HEK293 (cell line): ENCODE measurements around the gene MYO1B.

Source experiments
- CTCF ChIA-PET: fragments of 350-600 bp; formaldehyde crosslinking; extraction: SDS; loops from one replicate; lab custom pipeline; 2021; ENCODE audit warnings: antibody characterized with exemption; lab: Yijun Ruan, JAX
- POLR2A ChIA-PET: fragments of 300-600 bp; formaldehyde crosslinking; extraction: SDS; loops from one replicate; lab custom pipeline; 2020; ENCODE audit warnings: antibody characterized with exemption, inconsistent platforms; lab: Yijun Ruan, JAX
- H3K27ac ChIP-seq: fragments of 200-500 bp; sonication (Bioruptor generic); 2 replicates; pipeline ENCODE4 v1.5.1; 2014; ENCODE audit warnings: low read depth, low read length, control low read depth, inconsistent platforms; ENCODE audit errors: extremely low read depth
- H3K36me3 ChIP-seq, 2 experiments: fragments of 200-500 bp in 1 of 2; sonication (Bioruptor generic) in 1 of 2; 1 replicate in 1 of 2; 2 replicates in 1 of 2; pipeline ENCODE4 v1.5.1; 2014 to 2017; ENCODE audit warnings: inconsistent platforms in 2 of 2, low read length in 2 of 2; ENCODE audit not compliant: control insufficient read depth in 2 of 2, insufficient read depth in 1 of 2
- H3K4me1 ChIP-seq: fragments of 200-500 bp; sonication (Bioruptor generic); 2 replicates; pipeline ENCODE4 v1.5.1; 2014; ENCODE audit warnings: mild to moderate bottlenecking, low read length, inconsistent platforms; ENCODE audit not compliant: control insufficient read depth, insufficient read depth
- H3K4me3 ChIP-seq: 2 replicates; pipeline ENCODE4 v1.5.1; 2011; ENCODE audit warnings: low read depth, mild to moderate bottlenecking, control low read depth, low read length, moderate library complexity
- H3K9me3 ChIP-seq: fragments of 200-500 bp; sonication (Bioruptor generic); 2 replicates; pipeline ENCODE4 v1.5.1; 2014; ENCODE audit warnings: low read depth, low read length, inconsistent platforms; ENCODE audit not compliant: control insufficient read depth, insufficient read depth
- GLIS1 ChIP-seq: fragments of 450-650 bp; formaldehyde crosslinking; IDR thresholded peaks from 2 replicates; pipeline ENCODE4 v1.5.1; 2016; ENCODE audit warnings: missing biosample characterization, missing genetic modification characterization
- KLF10 ChIP-seq: fragments of 450-650 bp; IDR thresholded peaks from 2 replicates; pipeline ENCODE4 v1.5.1; 2018; ENCODE audit warnings: missing biosample characterization, mild to moderate bottlenecking, missing genetic modification characterization
- KLF16 ChIP-seq: fragments of 450-650 bp; formaldehyde crosslinking; IDR thresholded peaks from 2 replicates; pipeline ENCODE4 v1.5.1; 2017; ENCODE audit warnings: missing biosample characterization, missing genetic modification characterization
- KLF9 ChIP-seq: fragments of 450-650 bp; formaldehyde crosslinking; IDR thresholded peaks from 2 replicates; pipeline ENCODE4 v1.5.1; 2016; ENCODE audit warnings: missing biosample characterization, missing genetic modification characterization, low read depth
- YY1 ChIP-seq: fragments of 450-650 bp; formaldehyde crosslinking; IDR thresholded peaks from 2 replicates; pipeline ENCODE4 v1.5.1; 2018; ENCODE audit warnings: missing biosample characterization, missing genetic modification characterization
- ZBTB10 ChIP-seq: fragments of 450-650 bp; formaldehyde crosslinking; IDR thresholded peaks from 2 replicates; pipeline ENCODE4 v1.5.1; 2016; ENCODE audit warnings: missing biosample characterization, missing genetic modification characterization
- ZBTB20 ChIP-seq: fragments of 450-650 bp; formaldehyde crosslinking; IDR thresholded peaks from 2 replicates; pipeline ENCODE4 v1.5.1; 2016; ENCODE audit warnings: missing biosample characterization, missing genetic modification characterization
- ZBTB26 ChIP-seq: fragments of 450-650 bp; formaldehyde crosslinking; optimal IDR thresholded peaks from 2 replicates; pipeline ENCODE3; 2016; ENCODE audit warnings: missing biosample characterization, mild to moderate bottlenecking, missing genetic modification characterization
- ZNF114 ChIP-seq: fragments of 450-650 bp; formaldehyde crosslinking; IDR thresholded peaks from 2 replicates; pipeline ENCODE4 v1.5.0; 2017; ENCODE audit warnings: missing biosample characterization, missing genetic modification characterization
- ZNF133 ChIP-seq: fragments of 450-650 bp; formaldehyde crosslinking; IDR thresholded peaks from 2 replicates; pipeline ENCODE4 v1.5.1; 2016; ENCODE audit warnings: missing biosample characterization, missing genetic modification characterization
- ZNF19 ChIP-seq: fragments of 450-650 bp; formaldehyde crosslinking; IDR thresholded peaks from 2 replicates; pipeline ENCODE4; 2016; ENCODE audit warnings: missing biosample characterization, missing genetic modification characterization, low read depth
- ZNF221 ChIP-seq: fragments of 450-650 bp; formaldehyde crosslinking; IDR thresholded peaks from 2 replicates; pipeline ENCODE4 v1.5.1; 2017; ENCODE audit warnings: missing biosample characterization, missing genetic modification characterization, borderline replicate concordance
- ZNF248 ChIP-seq: fragments of 450-650 bp; formaldehyde crosslinking; IDR thresholded peaks from 2 replicates; pipeline ENCODE4 v1.5.1; 2017; ENCODE audit warnings: missing biosample characterization, missing genetic modification characterization
- ZNF280C ChIP-seq: fragments of 450-650 bp; formaldehyde crosslinking; IDR thresholded peaks from 2 replicates; pipeline ENCODE4 v1.5.1; 2016; ENCODE audit warnings: missing biosample characterization, missing genetic modification characterization
- ZNF350 ChIP-seq: fragments of 450-650 bp; formaldehyde crosslinking; IDR thresholded peaks from 2 replicates; pipeline ENCODE4 v1.5.0; 2017; ENCODE audit warnings: missing biosample characterization, mild to moderate bottlenecking, missing genetic modification characterization
- ZNF366 ChIP-seq: fragments of 450-650 bp; formaldehyde crosslinking; conservative IDR thresholded peaks from 2 replicates; pipeline ENCODE4 v1.5.1; 2016; ENCODE audit warnings: missing biosample characterization, missing genetic modification characterization
- ZNF555 ChIP-seq: fragments of 450-650 bp; formaldehyde crosslinking; conservative IDR thresholded peaks from 2 replicates; pipeline ENCODE4 v1.5.1; 2017; ENCODE audit warnings: missing biosample characterization, mild to moderate bottlenecking, missing genetic modification characterization, inconsistent platforms
- ZNF654 ChIP-seq: fragments of 450-650 bp; formaldehyde crosslinking; IDR thresholded peaks from 2 replicates; pipeline ENCODE4 v1.5.1; 2016; ENCODE audit warnings: low read depth, missing biosample characterization, missing genetic modification characterization
- ZNF692 ChIP-seq: fragments of 450-650 bp; formaldehyde crosslinking; IDR thresholded peaks from 2 replicates; pipeline ENCODE4 v1.5.1; 2016; ENCODE audit warnings: missing biosample characterization, missing genetic modification characterization
- ZNF837 ChIP-seq: fragments of 450-650 bp; formaldehyde crosslinking; IDR thresholded peaks from 2 replicates; pipeline ENCODE4 v1.5.1; 2016; ENCODE audit warnings: missing biosample characterization, missing genetic modification characterization
- ZSCAN5A ChIP-seq: fragments of 450-650 bp; formaldehyde crosslinking; IDR thresholded peaks from 2 replicates; pipeline ENCODE4 v1.5.1; 2016; ENCODE audit warnings: missing biosample characterization, missing genetic modification characterization

MYO1B gene

GRCh38 chr2:191230174-191230573 is 15.0 kb upstream of the MYO1B start:
- Histone ChIP-seq H3K4me3 (no peak overlapping the region), H3K27ac (no peak overlapping the region), H3K4me1 (no peaks in the 10 kb centered on the region), H3K36me3 (no peaks in the 10 kb centered on the region), H3K9me3 (no peaks in the 10 kb centered on the region)
- CTCF ChIA-PET, result interaction anchor here (0.7 to 1.7 kb wide), 4 partner anchors 12 to 271 kb away, joined by 3 to 6 read pairs (median 4); no protein-coding TSS in a partner anchor
- no peak for TF ChIP-seq ZBTB26 (tag by site-specific recombination)
- TF ChIP-seq ZNF350 (tag by site-specific recombination), result no peak
- no peak for TF ChIP-seq ZNF280C
- no peak for TF ChIP-seq KLF9 (tag by site-specific recombination)
- TF ChIP-seq KLF10 (tag by site-specific recombination), result no peak
- TF ChIP-seq ZNF692 (tag by site-specific recombination), result no peak
- no peak for TF ChIP-seq ZNF133 (tag by site-specific recombination)
- no peak for TF ChIP-seq KLF16 (tag by site-specific recombination)
- no peak for TF ChIP-seq ZBTB10 (tag by site-specific recombination)
- TF ChIP-seq ZBTB20 (tag by site-specific recombination), result no peak
- POLR2A ChIA-PET, result no interaction called here

GRCh38 chr2:191231995-191232394 is 13.2 kb upstream of the MYO1B start:
- H3K27ac ChIP-seq, result no peak overlapping the region
- no peak overlapping the region for H3K4me3 ChIP-seq
- H3K4me1 ChIP-seq, result no peaks in the 10 kb centered on the region
- ChIA-PET POLR2A (no interaction called here), CTCF (interaction anchor here (0.7 to 1.7 kb wide), 4 partner anchors 13 to 374 kb away, joined by 3 to 6 read pairs (median 4); no protein-coding TSS in a partner anchor)
- H3K9me3 ChIP-seq, result no peaks in the 10 kb centered on the region
- 0 out of 2 replicates have a peak, but pooled peaks have one; percentile 15 for TF ChIP-seq ZNF654 (tag by site-specific recombination)
- no peak for TF ChIP-seq ZNF19 (tag by site-specific recombination)
- H3K36me3 ChIP-seq, result no peaks in the 10 kb centered on the region

- H3K4me3 ChIP-seq, result no peak overlapping the region
- POLR2A ChIA-PET, result no interaction called here
- H3K27ac ChIP-seq, result no peak overlapping the region
- no peaks in the 10 kb centered on the region for H3K4me1 ChIP-seq
- CTCF ChIA-PET, result no interaction called here
- H3K36me3 ChIP-seq, result no peaks in the 10 kb centered on the region
- no peaks in the 10 kb centered on the region for H3K9me3 ChIP-seq
- TF ChIP-seq ZNF837 (tag by site-specific recombination), result no peak
- TF ChIP-seq ZNF114, result no peak
- no peak for TF ChIP-seq ZNF221 (tag by site-specific recombination)
- TF ChIP-seq YY1 (tag by site-specific recombination), result no peak
- no peak for TF ChIP-seq ZNF555 (tag by site-specific recombination)
- no peak for TF ChIP-seq ZNF366 (tag by site-specific recombination)
- no peak for TF ChIP-seq ZNF248
- no peak for TF ChIP-seq ZSCAN5A (tag by site-specific recombination)
- no peak for TF ChIP-seq GLIS1
Observed at GRCh38 chr2:191233533-191233932, 11.7 kb upstream of the MYO1B start.
